A549 (cell line): ENCODE data around the gene FAM20C.

Experiments
- EP300 ChIP-seq, 2 experiments: fragments of >200 bp; sonication (Bioruptor Twin); formaldehyde crosslinking; IDR thresholded peaks; 2 replicates in 1 of 2; 3 replicates in 1 of 2; pipeline ENCODE4 v1.6.1; 2016 to 2017
- HOXA7 ChIP-seq: fragments of 250-450 bp; sonication (Bioruptor Pico); IDR thresholded peaks from 2 replicates; pipeline ENCODE4 v1.5.0; 2020; ENCODE audit warnings: mild to moderate bottlenecking, moderate library complexity
- POLR2A ChIP-seq: IDR thresholded peaks from 2 replicates; pipeline ENCODE4 v1.6.1; 2012; ENCODE audit warnings: mild to moderate bottlenecking, low read length
- SMC3 ChIP-seq: fragments of >200 bp; sonication (Bioruptor Twin); formaldehyde crosslinking; IDR thresholded peaks from 3 replicates; pipeline ENCODE4 v1.6.1; 2018; ENCODE audit warnings: inconsistent platforms
- ZFP36 ChIP-seq: fragments of 450-650 bp; IDR thresholded peaks from 2 replicates; pipeline ENCODE4 v1.6.1; 2014; ENCODE audit warnings: borderline replicate concordance; ENCODE audit not compliant: partially characterized antibody
- TF ChIP-seq, protein P1 (sequence below): fragments of 200-600 bp; sonication (generic); IDR thresholded peaks from 2 replicates; pipeline ENCODE4 v1.6.1; 2016; ENCODE audit warnings: antibody characterized with exemption, mild to moderate bottlenecking, moderate library complexity
- TF ChIP-seq, protein P2 (sequence below): fragments of >200 bp; sonication (Bioruptor Twin); formaldehyde crosslinking; IDR thresholded peaks from 3 replicates; pipeline ENCODE4 v1.5.1; 2016

DNA sequence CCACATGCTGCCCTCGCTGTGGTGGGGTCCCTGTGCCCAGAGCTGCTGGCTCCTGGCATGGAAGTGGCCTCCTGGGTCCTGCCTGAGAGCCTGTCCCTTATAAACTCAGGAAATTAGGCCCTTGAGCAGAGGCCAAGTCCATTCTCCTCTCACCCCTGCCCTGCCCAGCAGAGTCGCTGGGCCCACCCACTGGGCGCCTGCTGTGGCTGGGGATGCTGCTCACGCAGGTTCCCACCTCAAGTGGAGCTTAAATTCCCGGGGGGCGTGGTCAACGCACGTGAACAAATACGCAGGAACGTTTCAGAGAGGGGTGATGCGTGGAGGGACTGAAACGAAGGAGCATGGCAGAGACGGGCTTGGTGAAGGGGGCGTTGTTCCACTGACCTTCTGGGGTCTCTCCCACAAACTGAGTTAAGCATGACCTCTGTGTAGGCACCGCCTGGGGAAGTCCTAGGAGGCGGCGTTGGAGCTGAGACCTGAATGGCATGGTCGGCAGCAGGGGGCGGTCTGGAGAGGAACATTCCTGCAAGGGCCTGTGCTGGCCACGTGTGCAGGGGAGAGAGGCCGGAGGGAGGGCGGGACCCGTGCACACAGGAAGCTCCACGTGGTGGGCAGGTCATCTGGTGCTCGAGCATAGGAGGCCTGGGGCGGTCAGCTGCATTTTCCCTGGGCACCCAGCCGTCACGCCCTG lies 27.9 kb downstream of the FAM20C start:
- TF ChIP-seq EP300 (IDR thresholded peaks at IDR 0.05) (no peak), HOXA7 (CRISPR knock-in tag) (no peak), ZFP36 (no peak), SMC3 (no peak), POLR2A (no peak)
- TF ChIP-seq, protein P1, sequence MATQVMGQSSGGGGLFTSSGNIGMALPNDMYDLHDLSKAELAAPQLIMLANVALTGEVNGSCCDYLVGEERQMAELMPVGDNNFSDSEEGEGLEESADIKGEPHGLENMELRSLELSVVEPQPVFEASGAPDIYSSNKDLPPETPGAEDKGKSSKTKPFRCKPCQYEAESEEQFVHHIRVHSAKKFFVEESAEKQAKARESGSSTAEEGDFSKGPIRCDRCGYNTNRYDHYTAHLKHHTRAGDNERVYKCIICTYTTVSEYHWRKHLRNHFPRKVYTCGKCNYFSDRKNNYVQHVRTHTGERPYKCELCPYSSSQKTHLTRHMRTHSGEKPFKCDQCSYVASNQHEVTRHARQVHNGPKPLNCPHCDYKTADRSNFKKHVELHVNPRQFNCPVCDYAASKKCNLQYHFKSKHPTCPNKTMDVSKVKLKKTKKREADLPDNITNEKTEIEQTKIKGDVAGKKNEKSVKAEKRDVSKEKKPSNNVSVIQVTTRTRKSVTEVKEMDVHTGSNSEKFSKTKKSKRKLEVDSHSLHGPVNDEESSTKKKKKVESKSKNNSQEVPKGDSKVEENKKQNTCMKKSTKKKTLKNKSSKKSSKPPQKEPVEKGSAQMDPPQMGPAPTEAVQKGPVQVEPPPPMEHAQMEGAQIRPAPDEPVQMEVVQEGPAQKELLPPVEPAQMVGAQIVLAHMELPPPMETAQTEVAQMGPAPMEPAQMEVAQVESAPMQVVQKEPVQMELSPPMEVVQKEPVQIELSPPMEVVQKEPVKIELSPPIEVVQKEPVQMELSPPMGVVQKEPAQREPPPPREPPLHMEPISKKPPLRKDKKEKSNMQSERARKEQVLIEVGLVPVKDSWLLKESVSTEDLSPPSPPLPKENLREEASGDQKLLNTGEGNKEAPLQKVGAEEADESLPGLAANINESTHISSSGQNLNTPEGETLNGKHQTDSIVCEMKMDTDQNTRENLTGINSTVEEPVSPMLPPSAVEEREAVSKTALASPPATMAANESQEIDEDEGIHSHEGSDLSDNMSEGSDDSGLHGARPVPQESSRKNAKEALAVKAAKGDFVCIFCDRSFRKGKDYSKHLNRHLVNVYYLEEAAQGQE, result no peak
- TF ChIP-seq, protein P2, sequence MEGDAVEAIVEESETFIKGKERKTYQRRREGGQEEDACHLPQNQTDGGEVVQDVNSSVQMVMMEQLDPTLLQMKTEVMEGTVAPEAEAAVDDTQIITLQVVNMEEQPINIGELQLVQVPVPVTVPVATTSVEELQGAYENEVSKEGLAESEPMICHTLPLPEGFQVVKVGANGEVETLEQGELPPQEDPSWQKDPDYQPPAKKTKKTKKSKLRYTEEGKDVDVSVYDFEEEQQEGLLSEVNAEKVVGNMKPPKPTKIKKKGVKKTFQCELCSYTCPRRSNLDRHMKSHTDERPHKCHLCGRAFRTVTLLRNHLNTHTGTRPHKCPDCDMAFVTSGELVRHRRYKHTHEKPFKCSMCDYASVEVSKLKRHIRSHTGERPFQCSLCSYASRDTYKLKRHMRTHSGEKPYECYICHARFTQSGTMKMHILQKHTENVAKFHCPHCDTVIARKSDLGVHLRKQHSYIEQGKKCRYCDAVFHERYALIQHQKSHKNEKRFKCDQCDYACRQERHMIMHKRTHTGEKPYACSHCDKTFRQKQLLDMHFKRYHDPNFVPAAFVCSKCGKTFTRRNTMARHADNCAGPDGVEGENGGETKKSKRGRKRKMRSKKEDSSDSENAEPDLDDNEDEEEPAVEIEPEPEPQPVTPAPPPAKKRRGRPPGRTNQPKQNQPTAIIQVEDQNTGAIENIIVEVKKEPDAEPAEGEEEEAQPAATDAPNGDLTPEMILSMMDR, result no peak
